Activated CD4-positive, alpha-beta T cell treated with anti-CD3 and anti-CD28 coated beads for 36 hours (primary cell): ENCODE measurements around the gene RAB3IL1. TPM values are rescaled to one million over a fixed set of nuclear protein-coding genes. Genes with fewer than 3 reads are reported as not detected.

Experiments used
- ATAC-seq: fragments of 200-7000 bp; cut with Tn5 transposase; one replicate; pipeline ENCODE4 v1.10.0; 2021; ENCODE audit warnings: mild to moderate bottlenecking, moderate library complexity
- CTCF ChIA-PET: fragments of 350-600 bp; sonication (Branson Sonifier 250); formaldehyde crosslinking; loops from one replicate; lab custom pipeline; 2021; ENCODE audit warnings: antibody characterized with exemption; lab: Charles Lee
- POLR2A ChIA-PET: fragments of 350-600 bp; sonication (Branson Sonifier 250); formaldehyde crosslinking; loops from one replicate; lab custom pipeline; 2021; ENCODE audit warnings: antibody characterized with exemption, inconsistent platforms; lab: Charles Lee
- DNase-seq: peaks from one replicate; pipeline ENCODE4 v3.0.0-alpha.2; 2020
- H3K27ac Mint-ChIP-seq: one replicate; pipeline ENCODE4 v1.8.0; 2021; ENCODE audit warnings: mixed read lengths
- H3K27me3 Mint-ChIP-seq: one replicate; pipeline ENCODE4 v1.8.0; 2021; ENCODE audit warnings: mixed read lengths
- H3K36me3 Mint-ChIP-seq: one replicate; pipeline ENCODE4 v1.8.0; 2021; ENCODE audit warnings: low read depth, mixed read lengths
- H3K4me1 Mint-ChIP-seq: one replicate; pipeline ENCODE4 v1.8.0; 2021; ENCODE audit warnings: mixed read lengths
- H3K4me3 Mint-ChIP-seq: one replicate; pipeline ENCODE4 v1.8.0; 2021; ENCODE audit warnings: mild to moderate bottlenecking, moderate library complexity, mixed read lengths
- H3K9me3 Mint-ChIP-seq: one replicate; pipeline ENCODE4 v1.8.0; 2021; ENCODE audit warnings: low read depth, mixed read lengths
- intact Hi-C, 2 experiments: fragments of 100-400 bp; cut with DNase I in 1 of 2; cut with micrococcal nuclease in 1 of 2; formaldehyde crosslinking; loops; one replicate each; pipeline versions ENCODE4 v1.14.2 to v1.15.1; 2022 to 2024; cut with DNase I, micrococcal nuclease
- total RNA-seq, 2 experiments: library from RNA; stranded (reverse); gene quantifications; one replicate each; pipeline ENCODE4 v1.2.3, GENCODE V29; 2021

RAB3IL1 gene
- total RNA-seq, 2 experiments from 2014 or later = 0.09 TPM; not detected in 1

DNA sequence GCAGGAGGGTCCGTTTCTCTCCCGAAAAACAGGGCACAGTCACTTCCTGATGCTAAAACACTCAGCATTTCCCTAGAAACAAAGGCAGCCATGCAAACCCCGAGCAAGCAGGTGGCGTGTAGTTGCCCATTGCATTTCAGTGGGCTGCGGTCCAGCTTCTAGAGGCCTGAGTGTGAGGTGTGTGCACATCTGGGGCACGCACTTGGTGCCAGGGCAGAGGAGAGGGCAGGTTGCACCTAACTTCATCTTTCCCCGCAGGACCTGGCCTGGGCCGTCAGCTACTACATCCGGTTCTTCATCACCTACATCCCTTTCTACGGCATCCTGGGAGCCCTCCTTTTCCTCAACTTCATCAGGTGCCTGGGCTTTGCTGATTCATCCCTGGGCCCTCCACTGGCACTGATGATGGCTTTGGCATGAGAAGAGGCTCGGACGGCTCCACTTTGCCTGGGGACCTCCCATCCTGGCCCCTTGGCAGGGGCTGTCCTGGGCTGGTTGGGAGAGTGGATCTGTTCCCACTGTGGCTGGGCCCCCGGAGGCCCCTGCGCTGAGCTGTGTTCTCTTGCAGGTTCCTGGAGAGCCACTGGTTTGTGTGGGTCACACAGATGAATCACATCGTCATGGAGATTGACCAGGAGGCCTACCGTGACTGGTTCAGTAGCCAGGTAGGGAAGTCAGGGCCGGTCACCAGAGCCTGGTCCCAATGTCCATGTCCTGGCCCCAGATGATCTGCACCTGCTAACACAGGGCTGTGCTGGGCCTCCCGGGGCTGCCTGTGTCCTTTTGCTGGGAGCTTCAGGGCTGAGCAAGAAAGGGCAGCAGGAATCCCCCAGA lies 54.4 kb downstream of the RAB3IL1 start:
- ChIA-PET CTCF (no interaction called here), POLR2A (no interaction called here)
- H3K36me3 Mint-ChIP-seq = peaks cover 3% of the 10 kb centered on the region
- ATAC-seq = no peak
- intact Hi-C loops = no loop called here
- H3K27ac Mint-ChIP-seq = no peak overlapping the region
- DNase-seq = no peak
- no peaks in the 10 kb centered on the region for H3K4me1 Mint-ChIP-seq
- H3K27me3 Mint-ChIP-seq = no peaks in the 10 kb centered on the region
- no peak overlapping the region for H3K4me3 Mint-ChIP-seq
- H3K9me3 Mint-ChIP-seq = no peaks in the 10 kb centered on the region

DNA sequence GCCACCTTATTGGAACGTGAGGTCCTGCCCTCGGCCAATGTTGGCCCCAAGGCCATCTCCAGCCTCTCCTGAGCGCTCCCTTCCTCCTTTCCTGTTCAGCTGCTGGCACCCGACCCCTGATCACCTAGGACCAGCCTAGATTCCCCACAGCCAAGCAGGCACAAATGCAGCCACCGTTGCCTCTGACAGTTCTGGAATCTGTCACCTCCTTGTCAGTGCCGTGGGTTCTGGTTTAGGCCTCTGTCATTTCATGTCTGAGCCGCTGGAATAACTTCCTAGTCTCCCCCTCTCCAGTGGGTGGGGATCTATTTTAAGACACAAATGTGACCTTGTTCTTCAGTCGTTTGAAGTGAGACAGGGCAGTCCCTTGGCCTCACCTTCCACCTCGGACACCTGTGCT lies 55.7 kb downstream of the RAB3IL1 start:
- Mint-ChIP-seq H3K9me3 (no peaks in the 10 kb centered on the region), H3K4me1 (no peaks in the 10 kb centered on the region), H3K36me3 (peaks cover 3% of the 10 kb centered on the region), H3K27me3 (no peaks in the 10 kb centered on the region), H3K4me3 (no peak overlapping the region), H3K27ac (no peak overlapping the region)
- ChIA-PET POLR2A (no interaction called here), CTCF (no interaction called here)
- intact Hi-C loops = no loop called here
- ATAC-seq = no peak
- no peak for DNase-seq

DNA sequence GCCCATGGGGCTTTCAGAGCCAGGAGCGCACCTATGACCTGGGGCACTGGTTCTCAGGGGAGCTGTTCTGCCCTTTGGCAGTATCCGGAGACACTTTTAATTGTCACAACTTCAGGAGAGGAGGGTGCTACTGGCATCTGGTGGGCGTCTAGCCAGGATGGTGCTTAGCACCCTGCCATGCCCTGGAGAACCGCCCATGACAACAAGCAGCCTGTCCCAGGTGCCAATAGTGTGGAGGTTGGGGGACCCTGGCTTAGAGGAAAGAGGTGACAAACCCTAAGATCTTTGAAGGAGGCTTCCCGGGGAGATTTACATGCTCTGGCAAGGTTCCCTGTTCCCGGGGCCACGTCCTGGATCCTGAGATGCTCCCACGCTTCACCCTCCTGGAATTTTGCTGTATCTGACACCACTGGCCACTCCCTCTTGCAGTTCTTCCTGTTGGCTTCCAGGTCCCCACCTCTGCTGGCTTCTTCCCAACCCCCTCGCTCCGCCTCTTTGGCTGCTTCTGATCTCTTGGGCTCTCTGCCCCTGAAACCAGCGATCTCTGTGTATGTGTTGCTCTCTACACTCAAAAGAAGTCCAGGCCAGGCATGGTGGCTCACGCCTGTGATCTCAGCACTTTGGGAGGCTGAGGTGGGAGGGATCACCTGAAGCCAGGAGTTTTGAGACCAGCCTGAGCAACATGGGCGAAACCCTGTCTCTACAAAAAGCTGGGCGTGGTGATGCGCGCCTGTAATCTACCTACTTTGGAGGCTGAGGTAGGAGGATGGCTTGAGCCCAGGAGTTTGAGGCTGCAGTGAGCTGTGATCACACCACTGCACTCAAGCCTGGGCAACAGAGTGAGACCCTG lies 57.1 kb downstream of the RAB3IL1 start:
- H3K4me1 Mint-ChIP-seq = no peaks in the 10 kb centered on the region
- peaks cover 3% of the 10 kb centered on the region for H3K36me3 Mint-ChIP-seq
- DNase-seq (no peak), ATAC-seq (no peak)
- no peak overlapping the region for H3K27ac Mint-ChIP-seq
- no peaks in the 10 kb centered on the region for H3K27me3 Mint-ChIP-seq
- POLR2A ChIA-PET = no interaction called here
- H3K9me3 Mint-ChIP-seq = no peaks in the 10 kb centered on the region
- intact Hi-C loops = no loop called here
- no peak overlapping the region for H3K4me3 Mint-ChIP-seq
- CTCF ChIA-PET = interaction anchor here (0.7 to 1.1 kb wide), 2 partner anchors 63 to 69 kb away, joined by 3 to 4 read pairs; no protein-coding TSS in a partner anchor

DNA sequence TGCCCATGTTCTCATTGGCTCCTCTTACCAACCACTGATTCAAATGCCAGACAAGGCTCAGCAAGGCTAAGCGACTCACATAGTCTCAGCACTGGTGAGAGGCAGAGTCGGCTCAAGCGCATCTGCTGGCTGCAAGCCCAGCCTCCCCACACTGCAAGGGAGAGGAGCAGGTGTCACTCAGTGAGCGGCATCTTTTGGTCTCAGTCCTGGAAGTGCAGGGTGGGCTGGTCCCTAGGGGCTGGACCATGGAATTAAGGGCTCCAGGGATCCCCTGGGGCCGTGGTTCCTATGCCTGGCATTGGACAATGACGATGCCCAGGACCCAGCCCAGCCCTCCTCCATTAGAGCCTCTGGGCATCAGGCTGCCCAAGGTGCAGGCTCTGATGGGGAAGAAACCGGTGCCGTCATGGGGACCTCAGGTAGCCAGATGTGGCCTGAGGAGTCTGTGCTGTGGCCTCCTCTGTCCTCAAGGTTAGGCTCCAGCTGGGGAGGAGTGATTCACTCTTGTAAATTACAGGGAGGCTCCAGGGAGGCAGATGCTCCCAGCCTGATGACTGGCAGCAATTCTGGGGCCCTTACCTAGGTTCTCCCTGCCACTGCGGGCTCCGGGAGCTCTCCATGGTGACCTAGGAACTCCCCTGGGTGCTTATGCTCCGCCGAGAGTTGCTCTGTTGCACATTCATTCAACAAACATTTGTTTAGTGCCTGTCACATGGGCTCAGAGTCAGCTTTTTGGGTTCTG lies 61.3 kb downstream of the RAB3IL1 start:
- no peaks in the 10 kb centered on the region for H3K27me3 Mint-ChIP-seq
- no peak for DNase-seq
- ATAC-seq = no peak
- no peak overlapping the region for H3K4me3 Mint-ChIP-seq
- H3K27ac Mint-ChIP-seq = no peak overlapping the region
- POLR2A ChIA-PET = no interaction called here
- peaks cover 3% of the 10 kb centered on the region for H3K36me3 Mint-ChIP-seq
- CTCF ChIA-PET = no interaction called here
- H3K4me1 Mint-ChIP-seq = no peaks in the 10 kb centered on the region
- no peaks in the 10 kb centered on the region for H3K9me3 Mint-ChIP-seq
- intact Hi-C loops = no loop called here

DNA sequence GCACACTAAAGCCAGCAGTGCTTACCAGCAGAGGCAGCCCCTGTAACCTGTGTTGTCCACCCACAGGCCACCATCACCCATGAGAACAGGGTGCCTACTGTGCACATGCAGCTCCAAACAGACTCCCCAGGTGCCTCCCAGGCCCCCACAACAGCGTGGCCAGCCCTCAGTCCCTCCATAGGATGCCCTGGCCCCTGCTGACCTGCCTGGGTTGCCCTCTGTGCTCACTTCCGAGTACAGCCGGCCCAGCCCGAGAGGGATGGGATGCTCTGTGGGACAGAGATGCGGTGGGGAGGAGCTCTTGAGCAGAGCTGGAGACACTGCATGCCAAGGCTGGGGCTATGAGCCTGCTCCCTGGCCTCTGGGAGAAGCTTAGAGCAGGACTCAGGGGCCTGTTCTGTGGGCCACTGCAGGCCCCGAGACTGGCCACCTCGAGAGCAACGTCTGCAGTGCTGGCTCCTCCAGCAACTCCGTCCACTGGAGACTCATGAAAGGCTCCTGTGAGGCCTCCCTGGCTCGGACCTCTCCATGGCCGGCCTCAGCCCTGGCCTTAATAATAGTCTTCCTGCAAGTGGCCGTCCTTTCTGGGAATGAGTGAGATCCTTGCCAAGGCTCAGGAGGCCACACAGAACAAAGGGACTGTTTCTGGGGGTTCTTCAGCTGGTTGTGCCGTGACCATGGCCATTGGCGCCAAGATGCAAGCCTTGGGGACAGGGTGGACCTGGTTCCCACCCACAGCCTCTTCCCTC lies 62.2 kb downstream of the RAB3IL1 start:
- H3K36me3 Mint-ChIP-seq = peaks cover 3% of the 10 kb centered on the region
- H3K4me3 Mint-ChIP-seq = no peak overlapping the region
- DNase-seq = no peak
- intact Hi-C loops = no loop called here
- H3K27ac Mint-ChIP-seq = no peak overlapping the region
- ATAC-seq = no peak
- CTCF ChIA-PET = interaction anchor here (1.0 to 1.4 kb wide), 2 partner anchors 44 to 160 kb away, joined by 3 read pairs; no protein-coding TSS in a partner anchor
- no peaks in the 10 kb centered on the region for H3K9me3 Mint-ChIP-seq
- POLR2A ChIA-PET = no interaction called here
- H3K27me3 Mint-ChIP-seq = no peaks in the 10 kb centered on the region
- H3K4me1 Mint-ChIP-seq = no peaks in the 10 kb centered on the region

DNA sequence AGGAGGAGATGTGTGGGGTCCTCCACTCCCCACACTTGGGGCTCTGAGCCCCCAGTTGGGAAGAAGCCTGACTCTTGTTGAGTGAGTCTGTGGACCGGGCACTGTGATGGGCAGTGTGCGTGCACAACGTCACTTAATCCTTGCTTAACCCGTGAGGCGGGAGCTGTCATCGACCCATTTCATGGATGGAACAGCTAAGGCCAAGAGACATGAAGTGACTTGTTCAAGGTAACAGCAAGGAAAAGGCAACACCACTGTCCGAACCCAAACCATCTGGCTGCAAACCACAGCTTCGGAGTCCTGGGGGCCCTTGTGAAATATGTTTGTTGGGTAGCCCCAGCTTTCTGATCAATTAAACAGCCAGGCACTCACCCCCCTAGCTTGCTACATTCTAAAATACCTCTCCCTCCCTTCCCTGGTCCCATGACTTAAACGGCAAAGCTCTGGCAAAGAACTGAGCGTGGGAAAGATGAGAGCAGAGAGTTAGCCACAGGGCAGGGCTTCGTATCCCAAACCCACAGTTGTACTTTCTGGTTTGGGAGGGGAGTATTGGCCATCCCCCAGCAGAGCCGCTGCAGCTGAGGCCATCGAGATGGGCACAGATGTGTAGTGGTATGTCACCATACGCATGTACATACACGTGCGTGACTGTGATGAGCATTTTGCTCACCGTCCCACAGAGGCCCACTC lies 63.0 kb downstream of the RAB3IL1 start:
- intact Hi-C loops = no loop called here
- Mint-ChIP-seq H3K4me1 (no peaks in the 10 kb centered on the region), H3K27ac (no peak overlapping the region), H3K9me3 (no peaks in the 10 kb centered on the region), H3K36me3 (peaks cover 1% of the 10 kb centered on the region), H3K27me3 (no peaks in the 10 kb centered on the region), H3K4me3 (no peak overlapping the region)
- DNase-seq (no peak), ATAC-seq (no peak)
- POLR2A ChIA-PET = no interaction called here
- CTCF ChIA-PET = interaction anchor here (0.5 to 1.4 kb wide), 3 partner anchors 44 to 515 kb away, joined by 3 read pairs; no protein-coding TSS in a partner anchor

DNA sequence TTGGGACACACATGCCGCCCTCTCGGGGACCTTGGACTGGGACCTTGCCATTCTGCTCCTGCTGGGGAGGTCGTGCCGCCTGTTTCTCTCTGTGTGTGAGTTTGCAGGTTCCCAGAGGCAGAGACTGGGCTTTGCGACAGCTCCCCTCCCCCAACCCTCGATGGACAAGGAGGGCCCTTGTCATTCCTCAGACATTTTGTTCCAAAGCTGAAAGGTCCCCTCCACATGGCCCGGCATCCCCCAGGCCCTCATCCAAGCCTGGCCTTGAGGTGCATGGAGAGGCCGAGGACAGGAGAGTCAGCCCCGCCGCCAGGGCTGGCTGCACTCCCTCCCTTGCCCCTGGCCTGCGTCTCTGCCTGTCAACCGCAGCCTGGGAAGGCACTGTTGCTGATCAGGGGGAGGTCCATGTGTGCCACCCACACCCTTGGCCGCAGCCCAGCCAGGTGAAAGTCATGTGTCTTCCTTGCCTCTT lies 63.6 kb downstream of the RAB3IL1 start:
- intact Hi-C loops = no loop called here
- Mint-ChIP-seq H3K27ac (no peak overlapping the region), H3K9me3 (no peaks in the 10 kb centered on the region), H3K36me3 (no peaks in the 10 kb centered on the region), H3K27me3 (no peaks in the 10 kb centered on the region), H3K4me3 (no peak overlapping the region), H3K4me1 (no peaks in the 10 kb centered on the region)
- CTCF ChIA-PET = interaction anchor here (1.4 kb wide), 1 partner anchor 45 kb away, joined by 3 read pairs; no protein-coding TSS in a partner anchor
- DNase-seq = no peak
- POLR2A ChIA-PET = no interaction called here
- no peak for ATAC-seq

DNA sequence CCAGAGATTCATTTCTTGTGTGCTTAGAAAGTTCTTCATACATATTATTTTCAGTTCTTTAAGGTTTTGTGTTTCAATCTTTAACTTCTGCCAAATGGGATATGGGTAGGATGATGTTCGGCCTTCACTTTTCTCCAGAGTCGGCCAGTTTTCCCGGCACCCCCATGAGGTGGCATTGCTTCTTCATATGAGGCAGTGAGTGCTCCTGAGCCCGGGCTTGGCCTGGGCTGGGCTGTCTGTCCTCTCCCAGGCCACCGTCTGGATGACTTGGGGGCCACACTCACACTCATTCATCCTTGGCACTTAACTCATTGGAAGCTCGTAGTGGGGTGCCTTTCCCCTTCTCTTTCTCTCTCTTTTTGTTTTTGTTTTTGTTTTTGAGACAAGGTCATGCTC lies 65.5 kb downstream of the RAB3IL1 start:
- POLR2A ChIA-PET = no interaction called here
- Mint-ChIP-seq H3K4me3 (no peak overlapping the region), H3K27ac (no peak overlapping the region), H3K4me1 (no peaks in the 10 kb centered on the region), H3K9me3 (no peaks in the 10 kb centered on the region), H3K36me3 (peaks cover 4% of the 10 kb centered on the region), H3K27me3 (no peaks in the 10 kb centered on the region)
- DNase-seq (no peak), ATAC-seq (no peak)
- CTCF ChIA-PET = no interaction called here
- intact Hi-C loops = no loop called here

DNA sequence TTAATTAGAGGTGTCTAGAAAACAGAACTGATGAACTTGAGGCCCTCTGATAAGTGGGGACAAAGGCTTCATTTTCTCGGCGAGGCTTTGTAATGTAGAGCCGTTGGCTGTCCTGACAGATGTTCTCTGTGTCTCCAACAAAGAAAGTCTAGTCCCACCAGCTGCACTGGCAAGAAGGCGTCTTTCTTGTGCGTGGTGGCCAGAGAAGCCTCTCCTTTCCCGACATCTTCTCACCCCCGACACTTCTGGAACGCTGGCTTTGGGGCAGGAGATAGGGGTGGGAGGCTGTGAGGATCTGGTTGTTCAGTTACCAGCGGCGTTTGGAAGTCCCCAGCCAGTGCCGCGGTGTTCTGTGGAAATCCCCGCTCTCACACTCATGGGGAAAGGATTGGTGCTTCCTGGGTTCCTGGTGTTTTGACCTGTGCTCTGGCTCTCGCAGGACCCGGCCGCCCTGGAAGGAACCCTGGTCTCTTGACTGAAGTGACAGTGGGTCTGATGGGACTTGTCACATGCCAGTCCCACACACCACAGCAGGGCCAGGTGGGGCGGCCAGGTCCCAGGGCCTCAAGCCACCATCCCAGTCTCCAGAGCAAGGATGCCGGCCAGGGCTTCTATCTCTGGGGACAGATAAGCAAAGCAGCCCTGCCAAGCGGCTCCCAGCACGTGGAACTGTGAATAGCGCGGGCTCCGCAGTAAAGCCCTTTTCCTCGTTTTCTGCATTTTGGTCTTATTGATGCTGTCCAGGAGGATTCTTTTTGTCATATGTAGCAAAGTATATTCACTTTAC lies 66.1 kb downstream of the RAB3IL1 start:
- CTCF ChIA-PET = no interaction called here
- H3K27ac Mint-ChIP-seq = no peak overlapping the region
- intact Hi-C loops = no loop called here
- ATAC-seq (no peak), DNase-seq (no peak)
- POLR2A ChIA-PET = no interaction called here
- H3K4me1 Mint-ChIP-seq = no peaks in the 10 kb centered on the region
- no peaks in the 10 kb centered on the region for H3K27me3 Mint-ChIP-seq
- H3K36me3 Mint-ChIP-seq = peaks cover 4% of the 10 kb centered on the region
- H3K4me3 Mint-ChIP-seq = no peak overlapping the region
- H3K9me3 Mint-ChIP-seq = no peaks in the 10 kb centered on the region

DNA sequence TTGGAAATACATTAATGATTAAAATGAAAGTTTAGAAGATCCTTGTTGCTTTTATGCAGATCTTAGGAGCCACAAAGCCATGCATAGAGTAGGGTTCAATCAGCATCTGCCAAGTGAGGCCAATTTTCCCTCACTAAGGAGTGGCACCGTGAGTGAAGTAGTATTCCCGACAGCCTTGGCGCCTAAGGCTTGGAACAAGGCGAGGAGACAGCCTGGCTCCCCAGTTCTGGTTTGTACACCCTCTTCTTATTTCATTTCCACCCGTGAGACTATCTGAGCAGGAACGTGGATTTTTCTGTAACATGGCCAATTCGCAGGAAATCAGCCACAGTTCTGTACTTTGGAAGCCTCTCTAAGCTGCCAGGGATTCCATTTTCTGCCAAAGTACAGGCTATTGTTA lies 66.7 kb downstream of the RAB3IL1 start:
- DNase-seq = no peak
- intact Hi-C loops = no loop called here
- Mint-ChIP-seq H3K4me1 (no peaks in the 10 kb centered on the region), H3K36me3 (peaks cover 6% of the 10 kb centered on the region), H3K4me3 (no peak overlapping the region), H3K27me3 (no peaks in the 10 kb centered on the region), H3K27ac (no peak overlapping the region), H3K9me3 (no peaks in the 10 kb centered on the region)
- ChIA-PET POLR2A (no interaction called here), CTCF (no interaction called here)
- ATAC-seq = no peak
